ENCODE data around the gene AOPEP. TPM values are rescaled to one million over a fixed set of nuclear protein-coding genes. Genes with fewer than 3 reads are reported as not detected.

The AOPEP gene
- polyA plus RNA-seq, 1 donor from 2014 or later, result 10.0 TPM

GRCh38 chr9:94796687-94797086, 70.2 kb downstream of the AOPEP start:
- TF ChIP-seq TAF1 (IDR thresholded peaks at IDR 0.05; ENCODE audit: low read depth), result no peak
- H3K9ac ChIP-seq (ENCODE audit: low read length), result no peak overlapping the region
- no peak overlapping the region for H3K27ac ChIP-seq (ENCODE audit: low read length)
- no peak overlapping the region for H2AFZ ChIP-seq (ENCODE audit: low read depth, low read length)
- no peaks in the 10 kb centered on the region for H3K79me2 ChIP-seq (replicated peaks; ENCODE audit: insufficient read depth, low read length)
- no peaks in the 10 kb centered on the region for H3F3A ChIP-seq (ENCODE audit: insufficient read depth, low read length, poor library complexity, severe bottlenecking)
- H3K9me2 ChIP-seq (ENCODE audit: insufficient read depth, low read length), result no peaks in the 10 kb centered on the region
- H3K27me3 ChIP-seq (ENCODE audit: insufficient read depth, low read depth, low read length), result no peaks in the 10 kb centered on the region
- no peaks in the 10 kb centered on the region for H4K20me1 ChIP-seq (ENCODE audit: insufficient read depth)
- H3K4me2 ChIP-seq (ENCODE audit: low read length), result no peak overlapping the region
- H3K9me3 ChIP-seq (ENCODE audit: low read length), result no peaks in the 10 kb centered on the region
- H3K36me3 ChIP-seq (ENCODE audit: insufficient read depth, low read length), result peaks cover 8% of the 10 kb centered on the region
- H3K4me3 ChIP-seq (ENCODE audit: low read length), result no peak overlapping the region

GRCh38 chr9:94798201-94798600, 71.7 kb downstream of the AOPEP start:
- Histone ChIP-seq H3K4me3 (ENCODE audit: low read length) (no peak overlapping the region), H3K9me2 (ENCODE audit: insufficient read depth, low read length) (no peaks in the 10 kb centered on the region), H3K9ac (ENCODE audit: low read length) (no peak overlapping the region), H3K36me3 (ENCODE audit: insufficient read depth, low read length) (peaks cover 8% of the 10 kb centered on the region), H3K79me2 (replicated peaks; ENCODE audit: insufficient read depth, low read length) (no peaks in the 10 kb centered on the region), H3K9me3 (ENCODE audit: low read length) (no peaks in the 10 kb centered on the region), H3K27me3 (ENCODE audit: insufficient read depth, low read depth, low read length) (no peaks in the 10 kb centered on the region), H4K20me1 (ENCODE audit: insufficient read depth) (no peaks in the 10 kb centered on the region), H3K27ac (ENCODE audit: low read length) (no peak overlapping the region), H3K4me2 (ENCODE audit: low read length) (no peak overlapping the region), H3F3A (ENCODE audit: insufficient read depth, low read length, poor library complexity, severe bottlenecking) (no peaks in the 10 kb centered on the region), H2AFZ (ENCODE audit: low read depth, low read length) (no peak overlapping the region)
- TF ChIP-seq POLR2AphosphoS5 (IDR thresholded peaks at IDR 0.05), result no peak

- H3F3A ChIP-seq (ENCODE audit: insufficient read depth, low read length, poor library complexity, severe bottlenecking), result no peaks in the 10 kb centered on the region
- no peaks in the 10 kb centered on the region for H3K27me3 ChIP-seq (ENCODE audit: insufficient read depth, low read depth, low read length)
- H4K20me1 ChIP-seq (ENCODE audit: insufficient read depth), result no peaks in the 10 kb centered on the region
- H3K9me3 ChIP-seq (ENCODE audit: low read length), result no peaks in the 10 kb centered on the region
- peaks cover 8% of the 10 kb centered on the region for H3K36me3 ChIP-seq (ENCODE audit: insufficient read depth, low read length)
- H3K27ac ChIP-seq (ENCODE audit: low read length), result no peak overlapping the region
- H3K9me2 ChIP-seq (ENCODE audit: insufficient read depth, low read length), result no peaks in the 10 kb centered on the region
- H3K9ac ChIP-seq (ENCODE audit: low read length), result no peak overlapping the region
- TF ChIP-seq TAF1 (IDR thresholded peaks at IDR 0.05; ENCODE audit: low read depth), result no peak
- TF ChIP-seq EP300 (conservative IDR thresholded peaks at IDR 0.05; ENCODE audit: poor library complexity, severe bottlenecking), result no peak
- TF ChIP-seq SMC3 (conservative IDR thresholded peaks at IDR 0.05; ENCODE audit: poor library complexity), result no peak
- no peak for TF ChIP-seq EZH2 (IDR thresholded peaks at IDR 0.05; ENCODE audit: borderline replicate concordance, insufficient read depth, low read length, poor library complexity, severe bottlenecking)
- TF ChIP-seq, protein P1, sequence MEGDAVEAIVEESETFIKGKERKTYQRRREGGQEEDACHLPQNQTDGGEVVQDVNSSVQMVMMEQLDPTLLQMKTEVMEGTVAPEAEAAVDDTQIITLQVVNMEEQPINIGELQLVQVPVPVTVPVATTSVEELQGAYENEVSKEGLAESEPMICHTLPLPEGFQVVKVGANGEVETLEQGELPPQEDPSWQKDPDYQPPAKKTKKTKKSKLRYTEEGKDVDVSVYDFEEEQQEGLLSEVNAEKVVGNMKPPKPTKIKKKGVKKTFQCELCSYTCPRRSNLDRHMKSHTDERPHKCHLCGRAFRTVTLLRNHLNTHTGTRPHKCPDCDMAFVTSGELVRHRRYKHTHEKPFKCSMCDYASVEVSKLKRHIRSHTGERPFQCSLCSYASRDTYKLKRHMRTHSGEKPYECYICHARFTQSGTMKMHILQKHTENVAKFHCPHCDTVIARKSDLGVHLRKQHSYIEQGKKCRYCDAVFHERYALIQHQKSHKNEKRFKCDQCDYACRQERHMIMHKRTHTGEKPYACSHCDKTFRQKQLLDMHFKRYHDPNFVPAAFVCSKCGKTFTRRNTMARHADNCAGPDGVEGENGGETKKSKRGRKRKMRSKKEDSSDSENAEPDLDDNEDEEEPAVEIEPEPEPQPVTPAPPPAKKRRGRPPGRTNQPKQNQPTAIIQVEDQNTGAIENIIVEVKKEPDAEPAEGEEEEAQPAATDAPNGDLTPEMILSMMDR (IDR thresholded peaks at IDR 0.05; ENCODE audit: poor library complexity, severe bottlenecking), result no peak
- TF ChIP-seq RAD21 (conservative IDR thresholded peaks at IDR 0.05), result no peak
- TF ChIP-seq REST (IDR thresholded peaks at IDR 0.05; ENCODE audit: borderline replicate concordance), result no peak
- no peak for TF ChIP-seq POLR2AphosphoS5 (IDR thresholded peaks at IDR 0.05)
- no peak for TF ChIP-seq MXI1 (conservative IDR thresholded peaks at IDR 0.05; ENCODE audit: poor library complexity, severe bottlenecking)
- H3K4me3 ChIP-seq (ENCODE audit: low read length), result no peak overlapping the region
- no peak overlapping the region for H3K4me2 ChIP-seq (ENCODE audit: low read length)
- H2AFZ ChIP-seq (ENCODE audit: low read depth, low read length), result no peak overlapping the region
- H3K79me2 ChIP-seq (replicated peaks; ENCODE audit: insufficient read depth, low read length), result no peaks in the 10 kb centered on the region
Observed at GRCh38 chr9:94798708-94799107, 72.2 kb downstream of the AOPEP start.
